Measurements from ENCODE around the gene SEMA6C.

SEMA6C gene

DNA sequence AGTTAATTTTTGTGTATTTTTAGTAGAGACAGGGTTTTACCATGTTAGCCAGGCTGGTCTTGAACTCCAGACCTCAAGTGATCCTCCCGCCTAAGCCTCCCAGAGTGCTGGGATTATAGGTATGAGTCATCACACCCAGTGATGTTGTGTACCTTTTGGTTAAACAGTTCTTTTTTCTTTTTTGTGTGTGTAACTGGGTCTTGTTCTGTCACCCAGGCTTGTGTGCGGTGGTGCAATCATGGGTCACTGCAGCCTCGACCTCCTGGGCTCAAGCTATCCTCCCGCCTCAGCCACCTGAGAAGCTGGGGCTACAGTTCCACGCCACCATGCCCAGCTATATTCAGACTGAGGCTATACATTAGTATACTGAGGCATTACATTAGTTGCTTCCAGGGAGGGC lies 38.1 kb downstream of the SEMA6C start:
- DNase-seq (ENCODE audit: low spot score), result no peak
- H3K14ac ChIP-seq (ENCODE audit: low read length), result no peak overlapping the region
- H3K4me2 ChIP-seq (ENCODE audit: insufficient read depth, low read length, poor library complexity, severe bottlenecking), result no peak overlapping the region
- H2AFZ ChIP-seq (ENCODE audit: low read length), result no peak overlapping the region
- no peak overlapping the region for H3K9ac ChIP-seq (ENCODE audit: low read depth, low read length, poor library complexity)
- no peaks in the 10 kb centered on the region for H3K9me3 ChIP-seq (replicated peaks in 1 of 2; ENCODE audit: control insufficient read depth in 2 of 2, insufficient read depth in 1 of 2, low read depth in 1 of 2, low read length in 2 of 2)
- no CpG with 5 or more reads among the region's 5 CpGs for WGBS, 2 donors (ENCODE audit: extremely low coverage in 2 of 2, insufficient read length in 2 of 2, insufficient replicate concordance in 1 of 2)
- H3K27ac ChIP-seq (replicated peaks; ENCODE audit: low read length), result no peak overlapping the region
- H2AK5ac ChIP-seq (ENCODE audit: low read depth, low read length), result no peak overlapping the region
- H3K27me3 ChIP-seq (ENCODE audit: control insufficient read depth in 3 of 3, insufficient read depth in 3 of 3, low read depth in 1 of 3, low read length in 3 of 3), result no peaks in the 10 kb centered on the region
- no peak overlapping the region for H4K91ac ChIP-seq (ENCODE audit: low read depth, low read length, poor library complexity)
- H3K36me3 ChIP-seq (replicated peaks in 1 of 2; ENCODE audit: control insufficient read depth in 2 of 2, insufficient read depth in 2 of 2, low read length in 2 of 2), result no peaks in the 10 kb centered on the region
- H4K8ac ChIP-seq (ENCODE audit: low read depth, low read length), result no peak overlapping the region
- H3K4me3 ChIP-seq (ENCODE audit: low read length in 2 of 2), result no peak overlapping the region
- no peak overlapping the region for H3K23ac ChIP-seq (ENCODE audit: low read depth, low read length, poor library complexity)
- H2BK15ac ChIP-seq (ENCODE audit: low read length), result no peak overlapping the region
- H2BK5ac ChIP-seq (ENCODE audit: low read length), result no peak overlapping the region
- no peak overlapping the region for H2BK12ac ChIP-seq (ENCODE audit: low read length)
- H2BK120ac ChIP-seq (ENCODE audit: low read depth, low read length), result no peak overlapping the region
- no peak overlapping the region for H3K18ac ChIP-seq (ENCODE audit: low read length)
- no peaks in the 10 kb centered on the region for H3K79me1 ChIP-seq (ENCODE audit: low read depth, low read length)
- H3K4ac ChIP-seq (ENCODE audit: low read length), result no peak overlapping the region
- peaks cover 0 to 7% of the 10 kb centered on the region in 2 donors for H3K4me1 ChIP-seq (ENCODE audit: control insufficient read depth in 2 of 2, insufficient read depth in 1 of 2, low read depth in 1 of 2, low read length in 2 of 2)

DNA sequence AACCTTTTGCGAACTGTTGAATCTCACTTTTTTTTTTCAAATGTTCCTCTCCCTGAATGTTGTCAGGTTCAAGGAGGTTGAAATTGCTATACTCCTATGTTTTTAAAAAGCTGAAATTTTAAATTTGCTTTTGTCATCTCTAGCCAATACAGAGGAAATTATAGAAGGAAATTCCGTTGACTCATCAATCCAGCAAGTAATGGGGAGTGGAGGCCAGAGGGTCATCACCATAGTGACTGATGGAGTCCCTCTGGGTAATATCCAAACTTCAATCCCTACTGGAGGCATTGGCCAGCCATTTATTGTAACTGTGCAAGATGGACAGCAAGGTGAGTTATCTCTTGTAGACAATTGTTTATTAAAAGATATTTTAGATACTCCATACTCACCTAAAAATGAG lies 39.5 kb downstream of the SEMA6C start:
- peak overlapping the region; percentile 62 for H2AFZ ChIP-seq (ENCODE audit: low read length)
- no peak overlapping the region for H3K14ac ChIP-seq (ENCODE audit: low read length)
- no peaks in the 10 kb centered on the region for H3K79me1 ChIP-seq (ENCODE audit: low read depth, low read length)
- H2BK5ac ChIP-seq (ENCODE audit: low read length), result no peak overlapping the region
- H3K4me1 ChIP-seq (ENCODE audit: control insufficient read depth in 2 of 2, insufficient read depth in 1 of 2, low read depth in 1 of 2, low read length in 2 of 2), result peaks cover 0 to 7% of the 10 kb centered on the region in 2 donors
- no peak overlapping the region for H3K4ac ChIP-seq (ENCODE audit: low read length)
- H3K9me3 ChIP-seq (replicated peaks in 1 of 2; ENCODE audit: control insufficient read depth in 2 of 2, insufficient read depth in 1 of 2, low read depth in 1 of 2, low read length in 2 of 2), result no peaks in the 10 kb centered on the region
- no peak overlapping the region for H4K91ac ChIP-seq (ENCODE audit: low read depth, low read length, poor library complexity)
- no peak overlapping the region for H3K4me2 ChIP-seq (ENCODE audit: insufficient read depth, low read length, poor library complexity, severe bottlenecking)
- no peak overlapping the region for H2AK5ac ChIP-seq (ENCODE audit: low read depth, low read length)
- no peak overlapping the region for H2BK12ac ChIP-seq (ENCODE audit: low read length)
- no peaks in the 10 kb centered on the region for H3K36me3 ChIP-seq (replicated peaks in 1 of 2; ENCODE audit: control insufficient read depth in 2 of 2, insufficient read depth in 2 of 2, low read length in 2 of 2)
- no peak overlapping the region for H3K27ac ChIP-seq (replicated peaks; ENCODE audit: low read length)
- H3K23ac ChIP-seq (ENCODE audit: low read depth, low read length, poor library complexity), result no peak overlapping the region
- no peaks in the 10 kb centered on the region for H3K27me3 ChIP-seq (ENCODE audit: control insufficient read depth in 3 of 3, insufficient read depth in 3 of 3, low read depth in 1 of 3, low read length in 3 of 3)
- no peak overlapping the region for H2BK15ac ChIP-seq (ENCODE audit: low read length)
- H3K9ac ChIP-seq (ENCODE audit: low read depth, low read length, poor library complexity), result no peak overlapping the region
- no peak for DNase-seq (ENCODE audit: low spot score)
- no peak overlapping the region for H3K4me3 ChIP-seq (ENCODE audit: low read length in 2 of 2)
- H4K8ac ChIP-seq (ENCODE audit: low read depth, low read length), result no peak overlapping the region
- no CpG with 5 or more reads among the region's 2 CpGs for WGBS, 2 donors (ENCODE audit: extremely low coverage in 2 of 2, insufficient read length in 2 of 2, insufficient replicate concordance in 1 of 2)
- H3K18ac ChIP-seq (ENCODE audit: low read length), result no peak overlapping the region
- H2BK120ac ChIP-seq (ENCODE audit: low read depth, low read length), result no peak overlapping the region

DNA sequence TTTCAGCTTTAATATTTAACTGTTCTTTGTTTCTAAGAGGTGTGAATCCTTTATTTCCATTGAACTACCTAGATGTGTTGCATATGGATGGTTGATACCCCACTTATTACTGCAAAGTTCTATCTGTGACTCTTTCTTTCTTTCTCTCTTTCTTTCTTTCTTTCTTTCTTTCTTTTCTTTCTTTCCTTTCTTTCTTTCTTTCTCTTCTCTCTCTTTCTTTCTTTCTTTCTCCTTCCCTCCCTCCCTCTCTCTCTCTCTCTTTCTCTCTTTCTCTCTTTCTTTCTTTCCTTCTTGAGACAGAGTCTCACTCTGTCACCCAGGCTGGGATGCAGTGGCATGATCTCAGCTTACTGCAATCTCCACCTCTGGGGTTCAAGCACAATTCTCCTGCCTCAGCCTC lies 41.8 kb downstream of the SEMA6C start:
- Histone ChIP-seq H3K79me1 (ENCODE audit: low read depth, low read length) (no peaks in the 10 kb centered on the region), H3K14ac (ENCODE audit: low read length) (no peak overlapping the region)

DNA sequence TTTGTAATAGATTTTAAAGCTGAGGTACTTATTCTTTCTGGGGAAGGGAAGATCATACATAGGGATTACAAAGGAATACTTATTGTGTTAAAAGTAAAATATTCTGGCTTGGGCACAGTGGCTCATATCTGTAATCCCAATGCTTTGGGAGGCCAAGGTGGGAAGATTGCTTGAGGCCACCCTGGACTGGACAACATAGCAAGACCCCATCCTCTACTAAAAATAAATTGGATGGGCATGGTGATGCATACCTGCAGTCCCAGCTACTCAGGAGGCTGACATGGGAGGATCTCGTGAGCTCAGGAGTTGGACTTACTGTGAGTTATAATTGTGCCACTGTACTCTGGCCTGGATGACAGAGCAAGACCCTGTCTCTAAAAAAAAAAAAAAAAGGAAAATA lies 48.3 kb downstream of the SEMA6C start:
- no peak overlapping the region for H2BK5ac ChIP-seq (ENCODE audit: low read length)
- no peak overlapping the region for H3K18ac ChIP-seq (ENCODE audit: low read length)
- no peaks in the 10 kb centered on the region for H3K9me3 ChIP-seq (replicated peaks in 1 of 2; ENCODE audit: control insufficient read depth in 2 of 2, insufficient read depth in 1 of 2, low read depth in 1 of 2, low read length in 2 of 2)
- H3K36me3 ChIP-seq (replicated peaks in 1 of 2; ENCODE audit: control insufficient read depth in 2 of 2, insufficient read depth in 2 of 2, low read length in 2 of 2), result peaks cover 0 to 2% of the 10 kb centered on the region in 2 donors
- DNase-seq (ENCODE audit: low spot score), result no peak
- no peak overlapping the region for H2BK120ac ChIP-seq (ENCODE audit: low read depth, low read length)
- H4K91ac ChIP-seq (ENCODE audit: low read depth, low read length, poor library complexity), result no peak overlapping the region
- H3K4me2 ChIP-seq (ENCODE audit: insufficient read depth, low read length, poor library complexity, severe bottlenecking), result no peak overlapping the region
- no peak overlapping the region for H2BK12ac ChIP-seq (ENCODE audit: low read length)
- no peak overlapping the region for H2AK5ac ChIP-seq (ENCODE audit: low read depth, low read length)
- no peak overlapping the region for H2AFZ ChIP-seq (ENCODE audit: low read length)
- no peak overlapping the region for H3K23ac ChIP-seq (ENCODE audit: low read depth, low read length, poor library complexity)
- no peaks in the 10 kb centered on the region for H3K4me1 ChIP-seq (ENCODE audit: control insufficient read depth in 2 of 2, insufficient read depth in 1 of 2, low read depth in 1 of 2, low read length in 2 of 2)
- no peak overlapping the region for H3K4me3 ChIP-seq (ENCODE audit: low read length in 2 of 2)
- no peak overlapping the region for H3K14ac ChIP-seq (ENCODE audit: low read length)
- no peak overlapping the region for H3K4ac ChIP-seq (ENCODE audit: low read length)
- no peak overlapping the region for H3K27ac ChIP-seq (replicated peaks; ENCODE audit: low read length)
- no peaks in the 10 kb centered on the region for H3K79me1 ChIP-seq (ENCODE audit: low read depth, low read length)
- H2BK15ac ChIP-seq (ENCODE audit: low read length), result no peak overlapping the region
- no peaks in the 10 kb centered on the region for H3K27me3 ChIP-seq (ENCODE audit: control insufficient read depth in 3 of 3, insufficient read depth in 3 of 3, low read depth in 1 of 3, low read length in 3 of 3)
- H4K8ac ChIP-seq (ENCODE audit: low read depth, low read length), result no peak overlapping the region
- H3K9ac ChIP-seq (ENCODE audit: low read depth, low read length, poor library complexity), result no peak overlapping the region
- no CpG with 5 or more reads among the region's 1 CpG for WGBS, 2 donors (ENCODE audit: extremely low coverage in 2 of 2, insufficient read length in 2 of 2, insufficient replicate concordance in 1 of 2)

More for the DNA sequence above, 41.8 kb downstream of the SEMA6C start:
- no peaks in the 10 kb centered on the region for H3K27me3 ChIP-seq (ENCODE audit: control insufficient read depth in 3 of 3, insufficient read depth in 3 of 3, low read depth in 1 of 3, low read length in 3 of 3)
- no peak overlapping the region for H4K91ac ChIP-seq (ENCODE audit: low read depth, low read length, poor library complexity)
- H3K27ac ChIP-seq (replicated peaks; ENCODE audit: low read length), result no peak overlapping the region
- no peak overlapping the region for H4K8ac ChIP-seq (ENCODE audit: low read depth, low read length)
- H3K23ac ChIP-seq (ENCODE audit: low read depth, low read length, poor library complexity), result no peak overlapping the region
- no peak overlapping the region for H3K18ac ChIP-seq (ENCODE audit: low read length)
- no peak overlapping the region for H3K4me2 ChIP-seq (ENCODE audit: insufficient read depth, low read length, poor library complexity, severe bottlenecking)
- no peak overlapping the region for H3K4me3 ChIP-seq (ENCODE audit: low read length in 2 of 2)
- no peak overlapping the region for H3K9ac ChIP-seq (ENCODE audit: low read depth, low read length, poor library complexity)
- H2BK15ac ChIP-seq (ENCODE audit: low read length), result no peak overlapping the region
- peaks cover 0 to 7% of the 10 kb centered on the region in 2 donors for H3K4me1 ChIP-seq (ENCODE audit: control insufficient read depth in 2 of 2, insufficient read depth in 1 of 2, low read depth in 1 of 2, low read length in 2 of 2)
- H2BK12ac ChIP-seq (ENCODE audit: low read length), result no peak overlapping the region
- H2AK5ac ChIP-seq (ENCODE audit: low read depth, low read length), result no peak overlapping the region
- H3K36me3 ChIP-seq (replicated peaks in 1 of 2; ENCODE audit: control insufficient read depth in 2 of 2, insufficient read depth in 2 of 2, low read length in 2 of 2), result no peaks in the 10 kb centered on the region
- DNase-seq (ENCODE audit: low spot score), result no peak
- no peaks in the 10 kb centered on the region for H3K9me3 ChIP-seq (replicated peaks in 1 of 2; ENCODE audit: control insufficient read depth in 2 of 2, insufficient read depth in 1 of 2, low read depth in 1 of 2, low read length in 2 of 2)
- no peak overlapping the region for H2AFZ ChIP-seq (ENCODE audit: low read length)
- no peak overlapping the region for H3K4ac ChIP-seq (ENCODE audit: low read length)
- no peak overlapping the region for H2BK120ac ChIP-seq (ENCODE audit: low read depth, low read length)
- no peak overlapping the region for H2BK5ac ChIP-seq (ENCODE audit: low read length)

All from neuronal stem cell (in vitro differentiated cells).